Neural cell (in vitro differentiated cells): ENCODE measurements around the gene MOV10L1.

Experiments used
- EP300 ChIP-seq: fragments of 450-650 bp; conservative IDR thresholded peaks from 2 replicates; pipeline ENCODE4 v1.6.1; 2014; ENCODE audit warnings: antibody characterized with exemption, mild to moderate bottlenecking, moderate library complexity; ENCODE audit not compliant: poor library complexity, severe bottlenecking
- EZH2 ChIP-seq: fragments of 200-600, 300-800 bp; shearing (Covaris generic), sonication (generic); IDR thresholded peaks from 2 replicates; pipeline ENCODE4 v1.6.1; 2014; ENCODE audit warnings: antibody characterized with exemption, low read length, borderline replicate concordance, mild to moderate bottlenecking; ENCODE audit not compliant: insufficient read depth, poor library complexity, severe bottlenecking
- MXI1 ChIP-seq: fragments of 450-650 bp; conservative IDR thresholded peaks from 2 replicates; pipeline ENCODE4 v1.6.1; 2014; ENCODE audit warnings: antibody characterized with exemption, mild to moderate bottlenecking; ENCODE audit not compliant: poor library complexity, severe bottlenecking
- POLR2AphosphoS5 ChIP-seq: IDR thresholded peaks from 2 replicates; pipeline ENCODE4 v1.6.1; 2012
- RAD21 ChIP-seq: fragments of 450-650 bp; conservative IDR thresholded peaks from 2 replicates; pipeline ENCODE4 v1.6.1; 2014; ENCODE audit warnings: antibody characterized with exemption, mild to moderate bottlenecking, moderate library complexity
- SMC3 ChIP-seq: fragments of 450-650 bp; conservative IDR thresholded peaks from 2 replicates; pipeline ENCODE4 v1.6.1; 2014; ENCODE audit warnings: antibody characterized with exemption, mild to moderate bottlenecking, moderate library complexity; ENCODE audit not compliant: poor library complexity
- TAF1 ChIP-seq: IDR thresholded peaks from 2 replicates; pipeline ENCODE4 v1.6.1; 2012; ENCODE audit warnings: low read depth
- TF ChIP-seq, protein P1 (sequence below): fragments of 450-650 bp; IDR thresholded peaks from 2 replicates; pipeline ENCODE4 v1.5.1; 2014; ENCODE audit warnings: antibody characterized with exemption, mild to moderate bottlenecking, moderate library complexity; ENCODE audit not compliant: poor library complexity, severe bottlenecking
- TF ChIP-seq, protein P2 (sequence below): IDR thresholded peaks from 2 replicates; pipeline ENCODE4 v1.6.1; 2012; ENCODE audit warnings: borderline replicate concordance

DNA sequence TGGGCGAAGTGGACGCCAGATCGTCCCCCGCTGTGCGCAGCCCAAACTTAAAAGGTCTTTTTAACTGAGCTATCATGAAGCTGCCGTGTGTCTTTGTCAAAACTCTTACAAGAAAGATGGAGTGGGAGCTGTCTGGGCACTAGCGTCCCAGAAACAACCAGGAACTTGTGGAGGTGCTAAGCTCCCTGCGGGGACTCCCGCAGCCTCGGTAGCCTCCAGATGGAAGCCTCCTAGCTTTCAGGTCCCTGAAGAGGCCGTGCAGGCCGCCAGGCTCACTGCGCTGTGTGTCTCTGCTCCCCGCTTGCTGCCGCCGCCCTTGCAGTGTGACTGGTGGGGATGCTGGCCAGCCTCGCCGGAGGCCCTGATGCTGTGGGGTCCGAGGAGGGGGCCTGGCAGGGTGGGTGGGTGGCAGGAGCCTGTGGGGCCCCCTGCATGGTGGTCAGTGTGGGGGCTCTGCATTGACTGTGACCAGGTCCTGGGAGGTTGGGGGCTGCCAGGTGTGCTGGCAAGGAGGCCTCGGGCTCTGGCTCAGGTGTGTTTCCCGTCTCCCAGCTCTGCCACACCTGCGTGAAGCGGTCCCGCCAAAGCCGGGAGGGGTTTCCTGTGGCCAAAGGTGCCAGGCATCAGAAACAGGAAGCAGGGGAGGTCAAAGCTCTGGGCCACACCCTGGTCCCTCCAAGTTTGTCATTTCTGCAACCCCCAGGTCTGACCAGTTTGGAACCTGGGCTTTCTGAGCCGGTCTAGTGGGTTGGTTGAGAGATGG is 97.1 kb downstream of the MOV10L1 start:
- TF ChIP-seq MXI1 (no peak), POLR2AphosphoS5 (no peak), TAF1 (no peak), EZH2 (no peak), EP300 (no peak), RAD21 (no peak), SMC3 (no peak)
- TF ChIP-seq, protein P1, sequence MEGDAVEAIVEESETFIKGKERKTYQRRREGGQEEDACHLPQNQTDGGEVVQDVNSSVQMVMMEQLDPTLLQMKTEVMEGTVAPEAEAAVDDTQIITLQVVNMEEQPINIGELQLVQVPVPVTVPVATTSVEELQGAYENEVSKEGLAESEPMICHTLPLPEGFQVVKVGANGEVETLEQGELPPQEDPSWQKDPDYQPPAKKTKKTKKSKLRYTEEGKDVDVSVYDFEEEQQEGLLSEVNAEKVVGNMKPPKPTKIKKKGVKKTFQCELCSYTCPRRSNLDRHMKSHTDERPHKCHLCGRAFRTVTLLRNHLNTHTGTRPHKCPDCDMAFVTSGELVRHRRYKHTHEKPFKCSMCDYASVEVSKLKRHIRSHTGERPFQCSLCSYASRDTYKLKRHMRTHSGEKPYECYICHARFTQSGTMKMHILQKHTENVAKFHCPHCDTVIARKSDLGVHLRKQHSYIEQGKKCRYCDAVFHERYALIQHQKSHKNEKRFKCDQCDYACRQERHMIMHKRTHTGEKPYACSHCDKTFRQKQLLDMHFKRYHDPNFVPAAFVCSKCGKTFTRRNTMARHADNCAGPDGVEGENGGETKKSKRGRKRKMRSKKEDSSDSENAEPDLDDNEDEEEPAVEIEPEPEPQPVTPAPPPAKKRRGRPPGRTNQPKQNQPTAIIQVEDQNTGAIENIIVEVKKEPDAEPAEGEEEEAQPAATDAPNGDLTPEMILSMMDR, result no peak
- TF ChIP-seq, protein P2, sequence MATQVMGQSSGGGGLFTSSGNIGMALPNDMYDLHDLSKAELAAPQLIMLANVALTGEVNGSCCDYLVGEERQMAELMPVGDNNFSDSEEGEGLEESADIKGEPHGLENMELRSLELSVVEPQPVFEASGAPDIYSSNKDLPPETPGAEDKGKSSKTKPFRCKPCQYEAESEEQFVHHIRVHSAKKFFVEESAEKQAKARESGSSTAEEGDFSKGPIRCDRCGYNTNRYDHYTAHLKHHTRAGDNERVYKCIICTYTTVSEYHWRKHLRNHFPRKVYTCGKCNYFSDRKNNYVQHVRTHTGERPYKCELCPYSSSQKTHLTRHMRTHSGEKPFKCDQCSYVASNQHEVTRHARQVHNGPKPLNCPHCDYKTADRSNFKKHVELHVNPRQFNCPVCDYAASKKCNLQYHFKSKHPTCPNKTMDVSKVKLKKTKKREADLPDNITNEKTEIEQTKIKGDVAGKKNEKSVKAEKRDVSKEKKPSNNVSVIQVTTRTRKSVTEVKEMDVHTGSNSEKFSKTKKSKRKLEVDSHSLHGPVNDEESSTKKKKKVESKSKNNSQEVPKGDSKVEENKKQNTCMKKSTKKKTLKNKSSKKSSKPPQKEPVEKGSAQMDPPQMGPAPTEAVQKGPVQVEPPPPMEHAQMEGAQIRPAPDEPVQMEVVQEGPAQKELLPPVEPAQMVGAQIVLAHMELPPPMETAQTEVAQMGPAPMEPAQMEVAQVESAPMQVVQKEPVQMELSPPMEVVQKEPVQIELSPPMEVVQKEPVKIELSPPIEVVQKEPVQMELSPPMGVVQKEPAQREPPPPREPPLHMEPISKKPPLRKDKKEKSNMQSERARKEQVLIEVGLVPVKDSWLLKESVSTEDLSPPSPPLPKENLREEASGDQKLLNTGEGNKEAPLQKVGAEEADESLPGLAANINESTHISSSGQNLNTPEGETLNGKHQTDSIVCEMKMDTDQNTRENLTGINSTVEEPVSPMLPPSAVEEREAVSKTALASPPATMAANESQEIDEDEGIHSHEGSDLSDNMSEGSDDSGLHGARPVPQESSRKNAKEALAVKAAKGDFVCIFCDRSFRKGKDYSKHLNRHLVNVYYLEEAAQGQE, result no peak
